K562 (cell line): ENCODE measurements around the gene MDH2. TPM values are rescaled to one million over a fixed set of nuclear protein-coding genes. Genes with fewer than 3 reads are reported as not detected.

Experiments used
- CHD7 ChIP-seq: fragments of 200-600 bp; sonication (generic); IDR thresholded peaks from one replicate; pipeline ENCODE4 v1.6.1; 2012; ENCODE audit warnings: mild to moderate bottlenecking, low read depth, low read length, inconsistent platforms
- PRDM10 ChIP-seq: fragments of 450-650 bp; IDR thresholded peaks from 2 replicates; pipeline ENCODE4 v1.6.1; 2018; ENCODE audit not compliant: partially characterized antibody
- TEAD2 ChIP-seq: fragments of 450-650 bp; IDR thresholded peaks from 2 replicates; pipeline ENCODE4 v1.6.1; 2016; ENCODE audit warnings: missing genetic modification characterization, control low read depth, missing compliant biosample characterization
- TEAD4 ChIP-seq, 2 experiments: sonication (generic) in 1 of 2; formaldehyde crosslinking in 1 of 2; IDR thresholded peaks; 2 replicates each; pipeline versions ENCODE4 v1.6.1 to v1.8.0; 2012 to 2022; ENCODE audit warnings: borderline replicate concordance in 1 of 2, inconsistent platforms in 1 of 2, low read length in 1 of 2, mild to moderate bottlenecking in 1 of 2, missing genetic modification reagents in 1 of 2
- polyA plus RNA-seq, 8 experiments: library from polyadenylated mRNA; depleted of rRNA in 4 of 8; stranded (reverse) in 5 of 8; unstranded in 3 of 8; fragments of >200 nt; fragmentation: Nextera tagmentation in 2 of 8; fragmentation: Illumina TruSeq in 1 of 8; extraction: Ambion mirVana in 2 of 8; extraction: Trizol in 1 of 8; gene quantifications; 2 replicates each; pipeline versions ENCODE4 v1.2.1 to v1.2.3, GENCODE V29; 2011 to 2014; ENCODE audit warnings: inconsistent platforms in 1 of 8, missing spikeins in 1 of 8
- total RNA-seq, 7 experiments: library from RNA; depleted of rRNA in 6 of 7; stranded (reverse); fragments of >200 nt in 6 of 7; fragmentation: Illumina TruSeq in 2 of 7; extraction: Trizol in 2 of 7; gene quantifications; 2 replicates each; pipeline versions ENCODE4 v1.2.1 to v1.2.3, GENCODE V29; 2011 to 2021; ENCODE audit warnings: low replicate concordance in 1 of 7

MDH2 gene
- total and polyA plus RNA-seq, 9 of the 15 experiments (the other 6 are each of a cell fraction or from before 2014, with no cell fraction given) = 106 to 701 (median 242) TPM

GRCh38 chr7:76016191-76016947, 31.5 kb upstream of the MDH2 start (continued):
- TF ChIP-seq TEAD4 (IDR thresholded peaks at IDR 0.05; ENCODE audit: low read length) = no peak
- no peak for TF ChIP-seq TEAD4 (CRISPR knock-in tag; IDR thresholded peaks at IDR 0.05; ENCODE audit: borderline replicate concordance)
- TF ChIP-seq CHD7 = no peak
- TF ChIP-seq TEAD2 (tag) = no peak
- no peak for TF ChIP-seq PRDM10
